IMR-90 (cell line): ENCODE results near the gene CCDC88C. TPM values are rescaled to one million over a fixed set of nuclear protein-coding genes. Genes with fewer than 3 reads are reported as not detected.
A peak's percentile ranks its signal among the peaks of the same experiment; 100 is the strongest.

Source experiments
- ATAC-seq: fragments of 200-7000 bp; cut with Tn5 transposase; 2 replicates; pipeline ENCODE4 v1.9.1; 2020; ENCODE audit warnings: low read depth, mild to moderate bottlenecking, moderate library complexity
- BruUV-seq: library from RNA; stranded (reverse); fragments of 400-500 nt; replicated peaks from 2 replicates; lab custom pipeline; 2021; lab: Mats Ljungman, UMichigan
- CTCF ChIA-PET: fragments of 300-600 bp; formaldehyde crosslinking; extraction: SDS; loops from one replicate; lab custom pipeline; 2021; ENCODE audit warnings: antibody characterized with exemption; lab: Yijun Ruan, JAX
- POLR2A ChIA-PET: fragments of 300-600 bp; sonication (Branson Sonifier 250); formaldehyde crosslinking; loops from one replicate; lab custom pipeline; 2022; ENCODE audit warnings: antibody characterized with exemption; ENCODE audit not compliant: unreplicated experiment; lab: Charles Lee
- DNase-seq: peaks from one replicate; pipeline ENCODE4 v3.0.0; 2013
- H2AFZ ChIP-seq: replicated peaks from 2 replicates; pipeline ENCODE3; 2013; ENCODE audit warnings: low read length, mild to moderate bottlenecking; ENCODE audit not compliant: poor library complexity
- H2AK5ac ChIP-seq: 2 replicates; pipeline ENCODE4 v1.6.1; 2013; ENCODE audit warnings: low read depth, low read length, inconsistent platforms
- H2AK9ac ChIP-seq: replicated peaks from 2 replicates; pipeline ENCODE3; 2013; ENCODE audit warnings: mild to moderate bottlenecking, low read depth, low read length, moderate library complexity; ENCODE audit not compliant: poor library complexity
- H2BK120ac ChIP-seq: 2 replicates; pipeline ENCODE4 v1.6.1; 2013; ENCODE audit warnings: low read depth, low read length, inconsistent platforms
- H2BK15ac ChIP-seq: 3 replicates; pipeline ENCODE4 v1.6.1; 2013; ENCODE audit warnings: low read depth, low read length, inconsistent platforms
- H2BK20ac ChIP-seq: 2 replicates; pipeline ENCODE4 v1.6.1; 2013; ENCODE audit warnings: low read depth, mild to moderate bottlenecking, inconsistent platforms, low read length, moderate library complexity
- H2BK5ac ChIP-seq: 2 replicates; pipeline ENCODE4 v1.6.1; 2013; ENCODE audit warnings: mild to moderate bottlenecking, low read depth, low read length, inconsistent platforms; ENCODE audit not compliant: poor library complexity, severe bottlenecking
- H3K14ac ChIP-seq: replicated peaks from 2 replicates; pipeline ENCODE4 v1.6.1; 2013; ENCODE audit warnings: low read depth, low read length, inconsistent platforms
- H3K18ac ChIP-seq: 2 replicates; pipeline ENCODE4 v1.6.1; 2013; ENCODE audit warnings: low read depth, low read length, control low read depth
- H3K23ac ChIP-seq: 2 replicates; pipeline ENCODE4 v1.6.1; 2013; ENCODE audit warnings: low read depth, low read length, inconsistent platforms
- H3K27ac ChIP-seq: 2 replicates; pipeline ENCODE4 v1.5.1; 2013; ENCODE audit warnings: mild to moderate bottlenecking, control low read depth, low read length; ENCODE audit not compliant: insufficient read depth
- H3K27me3 ChIP-seq: 2 replicates; pipeline ENCODE4 v1.6.1; 2013; ENCODE audit warnings: low read length; ENCODE audit not compliant: control insufficient read depth, insufficient read depth
- H3K36me3 ChIP-seq: 2 replicates; pipeline ENCODE4 v1.6.1; 2013; ENCODE audit warnings: low read length, mixed read lengths; ENCODE audit not compliant: control insufficient read depth, insufficient read depth
- H3K4ac ChIP-seq: 2 replicates; pipeline ENCODE4 v1.6.1; 2013; ENCODE audit warnings: low read depth, low read length, inconsistent platforms
- H3K4me1 ChIP-seq: 2 replicates; pipeline ENCODE4 v1.6.1; 2013; ENCODE audit warnings: low read length, mixed read lengths; ENCODE audit not compliant: control insufficient read depth, insufficient read depth
- H3K4me2 ChIP-seq: 2 replicates; pipeline ENCODE4 v1.6.1; 2013; ENCODE audit warnings: low read depth, mild to moderate bottlenecking, control low read depth, low read length, moderate library complexity
- H3K4me3 ChIP-seq: 2 replicates; pipeline ENCODE4 v1.5.1; 2013; ENCODE audit warnings: low read depth, mild to moderate bottlenecking, control low read depth, low read length, moderate library complexity; ENCODE audit not compliant: insufficient read depth
- H3K56ac ChIP-seq: 2 replicates; pipeline ENCODE4 v1.6.1; 2013; ENCODE audit warnings: low read length, inconsistent platforms; ENCODE audit not compliant: insufficient read depth; ENCODE audit errors: extremely low read depth
- H3K79me1 ChIP-seq, 2 experiments: 2 replicates each; pipeline ENCODE4 v1.6.1; 2013; ENCODE audit warnings: low read length in 2 of 2, inconsistent platforms in 1 of 2, low read depth in 1 of 2
- H3K9ac ChIP-seq: 2 replicates; pipeline ENCODE4 v1.6.1; 2013; ENCODE audit warnings: low read depth, low read length, control low read depth
- H3K9me1 ChIP-seq: 2 replicates; pipeline ENCODE4 v1.6.1; 2013; ENCODE audit warnings: low read length, inconsistent platforms; ENCODE audit not compliant: insufficient read depth
- H3K9me3 ChIP-seq: 2 replicates; pipeline ENCODE4 v1.6.1; 2013; ENCODE audit warnings: low read length; ENCODE audit not compliant: control insufficient read depth, insufficient read depth
- H4K20me1 ChIP-seq: 2 replicates; pipeline ENCODE4 v1.6.1; 2013; ENCODE audit warnings: low read length, inconsistent platforms; ENCODE audit not compliant: insufficient read depth
- H4K5ac ChIP-seq: 2 replicates; pipeline ENCODE4 v1.6.1; 2013; ENCODE audit warnings: mild to moderate bottlenecking, low read depth, low read length, control low read depth
- H4K8ac ChIP-seq, 2 experiments: 2 replicates each; pipeline ENCODE4 v1.6.1; 2013; ENCODE audit warnings: low read depth in 2 of 2, low read length in 2 of 2, control low read depth in 1 of 2, inconsistent platforms in 1 of 2
- H4K91ac ChIP-seq: 2 replicates; pipeline ENCODE4 v1.6.1; 2013; ENCODE audit warnings: low read depth, low read length, inconsistent platforms; ENCODE audit not compliant: insufficient read depth
- FOS ChIP-seq: fragments of 150-350 bp; IDR thresholded peaks from 2 replicates; pipeline ENCODE4 v1.6.1; 2016; ENCODE audit warnings: low read depth, low read length
- RFX5 ChIP-seq: IDR thresholded peaks from 2 replicates; pipeline ENCODE4 v1.8.0; 2012; ENCODE audit warnings: low read depth, mild to moderate bottlenecking, low read length, moderate library complexity
- WGBS, 2 experiments: methylation state at CpG; one replicate each; pipeline versions ENCODE4 v1.1.5 to v1.1.7; 2013; ENCODE audit warnings: missing lambda C conversion rate in 2 of 2; ENCODE audit not compliant: insufficient read length in 1 of 2; ENCODE audit errors: extremely low coverage in 2 of 2; 5-methylcytosine and 5-hydroxymethylcytosine counted together
- dilution Hi-C: fragments of 300-500 bp; cut with HindIII; formaldehyde crosslinking; loops from one replicate; pipeline ENCODE4 v1.14.3; 2018; ENCODE audit warnings: low sequenced_read_pairs; ENCODE audit not compliant: unreplicated experiment
- in situ Hi-C: fragments of 300-500 bp; cut with MboI; formaldehyde crosslinking; loops from 3 replicates; pipeline ENCODE4 v1.14.3; 2019; ENCODE audit warnings: low sequenced_read_pairs, inconsistent platforms, mixed read lengths
- intact Hi-C: fragments of 100-400 bp; cut with micrococcal nuclease; formaldehyde crosslinking; loops from 2 replicates; pipeline ENCODE4 v1.10.0; 2022
- polyA plus RNA-seq, 3 experiments: library from polyadenylated mRNA; depleted of rRNA; stranded (reverse); fragments of >200 nt; gene quantifications; 2 replicates each; pipeline ENCODE4 v1.2.3, GENCODE V29; 2012; ENCODE audit warnings: low replicate concordance in 1 of 3
- total RNA-seq: library from RNA; depleted of rRNA; stranded (reverse); fragments of >200 nt; gene quantifications from 2 replicates; pipeline ENCODE4 v1.2.3, GENCODE V29; 2012

CCDC88C gene
- total and polyA plus RNA-seq, 2 of the 4 experiments (the other 2 are of a cell fraction), result 0.17 to 0.18 TPM

DNA sequence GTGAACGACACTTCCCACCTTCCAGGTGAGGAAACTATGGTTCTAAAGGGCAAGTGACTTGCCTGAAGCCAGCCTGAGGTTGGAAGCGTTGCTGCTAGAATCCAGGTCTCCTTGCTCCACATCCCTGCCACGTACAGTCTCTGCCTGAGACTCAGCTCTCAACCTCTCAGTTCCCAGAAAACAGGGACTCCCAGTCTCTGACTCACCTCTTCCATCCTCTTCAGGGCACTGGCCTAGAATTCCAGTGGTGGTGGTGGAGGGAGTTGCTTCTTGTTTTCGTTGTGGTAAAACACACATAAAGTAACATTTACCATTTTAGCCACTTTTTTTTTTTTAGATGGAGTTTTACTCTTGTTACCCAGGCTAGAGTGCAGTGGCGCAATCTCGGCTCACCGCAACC is 180.4 kb downstream of the CCDC88C start:
- H3K18ac ChIP-seq, result no peak overlapping the region
- ChIA-PET CTCF (no interaction called here), POLR2A (interaction anchor here (0.6 kb wide), 1 partner anchor 49 kb away, joined by 3 read pairs; no protein-coding TSS in a partner anchor)
- H3K23ac ChIP-seq, result no peak overlapping the region
- peak overlapping the region; percentile 15 for H2AK9ac ChIP-seq
- no CpG with 5 or more reads among the region's 7 CpGs for WGBS, 2 experiments
- TF ChIP-seq RFX5 (no peak), FOS (0 out of 2 replicates have a peak, but pooled peaks have one; percentile 37)
- H2AK5ac ChIP-seq, result peak overlapping the region; percentile 17; the same call in 1 of the 2 replicates
- no TSS peak for BruUV-seq
- intact Hi-C loops, result no loop called here
- peak overlapping the region; percentile 70; the same call in 1 of the 2 replicates for H2BK20ac ChIP-seq
- H4K5ac ChIP-seq, result no peak overlapping the region; the same call in 1 of the 2 replicates
- dilution Hi-C loops, result no loop called here
- DNase-seq, result peak; percentile 81
- peak overlapping the region; percentile 71; the same call in 1 of the 2 replicates for H2BK120ac ChIP-seq
- no peak overlapping the region for H3K4me3 ChIP-seq
- H3K36me3 ChIP-seq, result no peaks in the 10 kb centered on the region
- H3K56ac ChIP-seq, result no peak overlapping the region
- H2BK5ac ChIP-seq, result peak overlapping the region; percentile 21
- H4K8ac ChIP-seq, result peak overlapping the region in 1 of 2 experiments; percentile 69; a peak in 1 of 4 replicates
- H3K4me2 ChIP-seq, result no peak overlapping the region
- in situ Hi-C loops, result no loop called here
- H3K79me1 ChIP-seq, result 0 out of 4 replicates have a peak, but pooled peaks cover 0 to under 1% of the 10 kb centered on the region in 2 experiments
- no peak overlapping the region for H3K9ac ChIP-seq
- H3K9me1 ChIP-seq, result no peaks in the 10 kb centered on the region; the same call in 1 of the 2 replicates
- no peak overlapping the region; the same call in 2 of the 3 replicates for H2BK15ac ChIP-seq
- H3K4ac ChIP-seq, result peak overlapping the region; percentile 21; the same call in 1 of the 2 replicates
- peak overlapping the region; percentile 53 for H2AFZ ChIP-seq
- H4K20me1 ChIP-seq, result no peaks in the 10 kb centered on the region
- no peak overlapping the region for H4K91ac ChIP-seq
- no peaks in the 10 kb centered on the region for H3K27me3 ChIP-seq
- peak; percentile 93 for ATAC-seq
- H3K4me1 ChIP-seq, result peaks cover 3% of the 10 kb centered on the region; the same call in 1 of the 2 replicates
- H3K27ac ChIP-seq, result no peak overlapping the region
- H3K14ac ChIP-seq, result no peak overlapping the region
- H3K9me3 ChIP-seq, result no peaks in the 10 kb centered on the region
